Stimulated activated CD8-positive, alpha-beta memory T cell treated with anti-CD3 and anti-CD28 coated beads, Interleukin-4, amount 100 ng/mL, for 48 hours (primary cell): Measurements from ENCODE around the gene PPP1R13L.

Experiments
- DNase-seq: peaks from one replicate; pipeline ENCODE4 v3.0.0-alpha.2; 2020

The PPP1R13L gene

DNA sequence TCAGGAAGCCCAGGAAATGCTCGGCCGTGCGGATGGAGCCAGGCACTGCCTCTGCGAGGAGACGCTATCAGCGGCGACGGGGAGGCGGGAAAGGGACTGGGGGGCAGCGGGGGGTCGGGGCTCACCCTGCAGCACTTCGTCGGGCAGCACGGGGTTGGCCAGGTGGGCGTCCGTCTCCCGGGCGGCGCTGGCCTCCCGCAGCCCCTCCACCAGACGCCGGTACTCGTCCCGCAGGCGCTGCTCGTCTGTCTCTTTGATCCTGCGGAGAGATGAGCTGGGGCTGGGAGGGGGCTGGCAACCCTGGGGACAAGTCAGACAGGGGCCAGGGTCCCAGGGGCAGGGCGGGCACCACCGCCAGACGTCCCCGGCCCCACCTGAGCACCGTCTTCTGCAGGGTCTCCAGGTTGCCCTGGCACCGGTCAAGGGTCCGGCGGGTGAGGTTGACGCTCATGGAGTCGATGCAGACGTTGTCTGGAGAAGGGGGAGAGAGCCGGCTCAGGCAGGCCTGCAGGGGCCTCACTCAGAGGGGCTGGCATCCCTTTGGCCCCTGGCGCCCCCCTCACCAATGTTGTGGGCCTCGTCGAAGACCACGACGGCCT lies 40.9 kb downstream of the PPP1R13L start:
- DNase-seq: no peak

DNA sequence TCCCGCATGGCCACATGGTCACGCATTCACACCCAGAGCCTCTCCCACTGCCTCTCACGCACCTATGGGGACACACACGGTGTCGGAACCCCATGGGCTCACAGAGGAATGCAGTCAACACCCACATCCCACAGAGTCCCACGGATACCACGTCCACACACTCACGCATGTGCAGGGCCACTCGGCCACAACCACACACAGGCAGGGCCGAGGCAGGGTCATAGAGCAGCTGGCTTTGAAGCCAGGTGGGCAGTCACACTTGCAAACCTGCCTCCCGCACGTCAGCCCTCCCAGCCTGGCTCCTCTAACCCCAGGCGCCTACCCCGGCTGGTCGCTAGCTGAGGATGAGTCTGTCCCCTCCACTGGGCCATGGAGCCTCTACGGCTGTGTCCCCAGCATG lies 42.6 kb downstream of the PPP1R13L start:
- no peak for DNase-seq

DNA sequence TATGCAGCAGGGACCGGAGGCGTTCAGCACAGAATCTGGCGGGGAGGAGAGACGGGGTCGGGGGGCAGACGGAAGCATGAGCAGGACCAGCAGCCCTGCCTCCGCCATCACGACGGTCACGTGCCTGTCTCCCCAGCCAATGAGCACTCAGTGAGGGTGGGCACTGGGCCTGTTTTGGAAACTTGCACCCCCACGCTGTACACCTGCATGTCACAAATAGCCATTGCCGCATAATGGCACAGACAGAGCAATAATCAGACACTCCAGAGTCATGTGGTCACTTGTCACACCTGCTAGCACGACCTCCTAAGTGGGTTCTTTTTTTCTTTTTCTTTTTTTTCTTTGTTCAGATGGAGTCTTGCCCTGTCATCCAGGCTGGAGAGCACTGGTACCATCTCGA lies 43.3 kb downstream of the PPP1R13L start:
- no peak for DNase-seq

DNA sequence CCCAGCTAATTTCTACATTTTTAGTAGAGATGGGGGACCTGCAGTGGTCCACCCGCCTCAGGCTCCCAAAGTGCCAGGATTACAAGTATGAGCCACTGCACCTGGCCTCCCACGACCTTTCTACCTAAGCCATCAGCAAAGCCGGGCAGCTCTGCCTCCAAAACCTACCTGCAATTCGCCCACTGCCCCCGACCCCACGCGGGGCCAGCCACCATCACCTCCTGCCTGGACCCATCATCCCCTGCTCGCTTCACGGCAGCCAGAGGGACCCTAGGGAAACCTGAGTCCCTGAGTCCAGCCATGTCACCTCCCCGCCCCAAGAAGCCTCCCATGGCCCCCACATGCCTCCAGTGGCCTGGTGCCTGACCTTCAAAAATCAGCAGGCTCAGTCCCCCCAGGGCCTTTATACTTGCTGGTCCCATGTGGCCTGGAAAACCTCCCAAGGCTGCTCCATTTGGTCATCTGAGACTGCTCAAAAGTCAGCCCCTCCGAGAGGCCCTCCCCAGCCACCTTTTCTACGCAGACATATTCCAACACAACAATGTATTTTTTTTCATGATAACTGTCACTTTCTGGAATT lies 46.6 kb downstream of the PPP1R13L start:
- no peak for DNase-seq

DNA sequence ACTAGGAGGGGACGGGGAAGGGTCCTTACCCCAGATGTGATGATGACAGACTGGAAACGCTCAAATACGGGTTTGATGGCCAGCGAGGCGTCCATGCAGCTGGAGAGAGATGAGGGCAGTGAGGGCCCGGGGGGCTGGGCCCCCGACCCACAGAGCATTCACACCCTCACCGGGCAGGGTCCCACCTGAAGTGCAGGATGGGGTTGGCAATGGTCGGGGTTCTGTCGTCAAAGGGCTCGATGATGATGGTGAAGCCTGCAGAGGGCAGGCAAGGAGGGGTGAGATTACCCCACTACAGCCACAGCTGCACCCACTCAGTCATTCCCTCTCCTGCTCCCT lies 47.5 kb downstream of the PPP1R13L start:
- no peak for DNase-seq

DNA sequence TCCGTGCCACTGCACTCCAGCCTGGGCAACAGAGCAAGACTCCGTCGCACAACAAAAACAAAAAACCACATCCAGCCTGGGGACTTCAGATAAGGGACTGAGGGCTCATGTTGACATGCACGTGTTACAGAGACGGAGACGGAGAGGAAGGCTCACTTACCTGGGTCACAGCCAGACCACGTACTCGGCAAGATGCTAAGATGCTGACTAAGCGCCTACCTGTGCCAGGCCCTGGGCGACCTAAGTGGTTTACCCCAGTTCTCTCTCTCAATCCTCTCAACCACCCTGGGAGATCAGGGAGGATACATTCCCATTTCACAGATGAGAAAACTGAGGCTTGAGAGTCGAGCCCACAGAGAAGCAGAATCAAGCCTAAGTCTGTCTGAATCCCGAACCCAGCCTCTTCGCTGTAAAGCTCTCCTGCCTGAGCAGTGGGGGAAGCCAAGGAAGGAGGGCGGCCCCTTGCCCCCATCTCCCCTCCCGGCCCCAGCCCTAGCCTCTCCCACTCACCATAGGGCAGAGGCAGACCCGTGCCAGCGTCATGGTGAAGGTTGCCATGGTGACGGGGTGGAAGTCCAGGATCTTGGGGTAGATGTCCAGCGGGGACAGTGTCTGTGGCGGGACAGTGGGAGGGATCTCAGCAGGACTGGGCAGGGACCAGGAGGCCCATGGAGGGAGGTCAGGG lies 48.0 kb downstream of the PPP1R13L start:
- no peak for DNase-seq

DNA sequence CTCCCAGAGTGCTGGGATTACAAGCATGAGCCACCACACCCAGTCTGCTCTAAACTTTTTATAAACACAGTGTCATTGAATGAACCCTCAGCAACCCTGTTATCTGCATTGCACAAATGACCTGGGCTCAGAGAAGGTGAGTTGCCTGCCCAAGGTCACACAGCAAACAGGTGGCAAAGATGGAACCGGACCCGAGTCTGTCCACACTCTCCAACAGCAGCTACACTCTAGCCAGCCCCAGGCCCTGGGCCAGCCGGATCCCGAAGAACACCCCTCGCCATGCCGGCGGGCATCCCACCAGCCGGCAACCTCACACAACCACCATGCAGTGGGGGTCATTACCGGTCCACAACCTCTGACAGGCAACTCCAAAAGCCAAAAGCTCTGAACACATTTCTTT lies 49.0 kb downstream of the PPP1R13L start:
- DNase-seq: no peak

DNA sequence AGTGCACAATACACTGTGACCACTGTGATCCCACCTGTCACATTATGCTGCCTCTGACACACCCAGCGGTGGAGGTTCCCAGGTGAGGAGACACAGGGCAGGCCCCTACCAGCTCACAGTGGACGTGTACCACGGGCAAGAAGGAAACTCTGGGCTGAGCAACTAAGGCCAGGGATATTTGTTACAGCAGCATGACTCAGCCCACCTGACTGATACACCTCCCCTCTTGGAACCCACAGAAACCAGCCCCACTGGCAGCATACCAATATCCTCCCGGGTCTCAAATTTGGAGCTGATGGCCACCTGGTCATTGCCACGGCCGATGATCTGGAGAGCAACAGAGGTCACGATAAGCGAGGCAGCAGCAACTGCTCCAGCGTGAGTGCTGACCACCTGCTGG lies 49.5 kb downstream of the PPP1R13L start:
- DNase-seq: no peak

DNA sequence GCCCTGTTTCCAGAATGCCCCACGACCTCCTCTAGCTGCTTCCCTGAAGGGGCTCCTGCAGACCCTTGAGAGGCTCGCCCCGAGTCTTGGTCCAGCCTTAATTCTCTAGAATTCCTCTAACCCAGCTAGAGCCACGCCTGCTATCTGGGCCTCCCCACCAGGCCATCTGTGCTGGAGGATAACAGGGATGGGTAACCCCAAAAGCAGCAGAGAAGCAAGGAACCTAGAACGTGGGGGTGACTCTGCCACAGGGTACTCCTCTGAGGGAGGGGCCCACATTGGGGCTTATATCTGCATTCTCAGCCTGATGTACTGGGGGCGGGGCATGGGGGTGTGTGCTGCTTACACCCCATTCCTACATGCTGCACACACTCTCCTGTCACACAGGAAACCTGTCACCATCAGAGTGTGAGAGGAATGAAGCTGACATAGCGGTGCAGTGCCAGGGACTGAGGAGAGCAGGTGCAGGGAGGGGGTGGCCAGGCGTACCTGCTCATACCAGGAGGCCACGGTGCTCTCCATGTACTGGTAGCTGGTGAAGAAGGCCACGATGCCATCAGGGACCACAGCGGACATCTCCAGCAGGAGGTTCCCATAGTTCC lies 50.5 kb downstream of the PPP1R13L start:
- no peak for DNase-seq

DNA sequence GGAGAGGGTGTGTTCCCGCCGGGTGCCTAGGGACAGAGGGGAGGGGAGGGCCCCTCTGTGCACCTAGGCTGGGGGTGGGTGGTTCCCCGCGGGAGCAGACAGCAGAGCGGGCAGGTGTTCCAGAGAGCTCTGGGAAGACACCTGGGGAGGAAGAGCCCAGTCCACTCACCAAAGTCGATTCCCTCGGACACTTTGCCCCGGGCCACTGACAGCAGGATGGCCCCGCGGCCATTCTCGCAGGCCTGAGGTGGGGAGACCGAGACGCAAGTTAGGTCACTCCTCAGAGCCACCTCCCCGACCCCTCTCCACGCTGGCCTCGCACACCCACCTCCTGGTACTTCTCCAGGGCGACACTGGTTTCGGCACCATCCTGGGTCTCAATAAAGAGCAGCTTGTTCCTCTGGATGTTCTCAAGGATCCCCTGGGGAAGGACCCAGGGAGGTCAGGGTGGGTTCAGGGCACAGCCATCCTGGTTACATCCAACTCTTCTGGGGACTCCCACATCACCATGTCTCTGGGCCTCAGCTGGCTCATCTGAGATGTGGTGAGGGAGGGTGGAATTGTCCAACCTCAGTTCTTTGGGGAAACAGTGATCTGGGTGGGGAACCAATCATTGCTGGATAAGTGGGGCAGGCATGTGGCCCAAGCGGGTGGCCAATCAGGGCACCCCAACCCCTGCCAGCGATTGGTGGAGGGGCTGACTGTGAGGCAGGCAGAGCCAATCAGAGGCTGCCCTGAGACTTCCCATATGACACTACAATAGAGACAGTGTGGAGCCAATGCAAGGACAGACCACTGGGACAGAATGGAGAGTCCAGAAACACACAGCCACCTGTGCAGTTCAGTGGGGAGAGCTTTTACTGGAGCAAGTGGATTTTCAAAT lies 51.7 kb downstream of the PPP1R13L start:
- DNase-seq: no peak

DNA sequence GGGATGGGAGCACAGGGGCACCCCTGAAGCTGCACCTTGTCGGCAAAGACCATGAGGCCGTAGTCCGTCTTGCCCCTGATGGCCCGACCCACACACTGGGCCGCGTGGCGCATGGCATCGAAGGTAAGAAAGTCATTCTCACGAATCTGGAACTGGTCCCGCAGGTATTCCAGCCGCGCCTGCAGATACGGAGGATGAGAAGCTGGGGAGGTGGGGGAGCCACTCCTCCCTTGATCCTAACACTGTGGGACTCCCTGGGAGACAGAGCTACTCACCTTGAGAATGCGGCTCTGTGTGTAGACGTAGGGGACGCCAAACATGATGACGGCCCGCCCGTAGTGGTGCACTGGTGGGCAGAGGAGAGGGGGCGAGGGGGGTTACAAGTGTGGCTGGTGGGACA lies 52.4 kb downstream of the PPP1R13L start:
- no peak for DNase-seq

DNA sequence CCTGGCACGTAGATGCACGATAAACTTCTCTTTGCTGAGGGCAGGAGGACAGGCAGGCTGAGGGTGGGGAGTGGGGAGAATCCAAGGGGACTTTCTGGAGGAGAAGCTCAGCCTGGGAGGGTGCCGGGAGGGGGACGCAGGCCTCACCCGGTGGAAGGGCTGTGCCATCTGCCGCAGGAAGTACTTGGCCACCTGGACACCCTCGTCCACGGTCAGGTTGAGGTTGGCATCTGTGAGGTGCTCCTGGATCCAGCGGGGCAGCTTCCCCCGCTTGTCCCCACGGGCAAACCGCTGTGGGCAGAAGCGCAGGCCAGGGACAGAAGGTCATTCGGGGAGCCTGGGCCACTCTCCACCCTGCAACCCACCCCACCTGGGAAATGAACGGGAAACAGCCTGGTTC lies 52.8 kb downstream of the PPP1R13L start:
- no peak for DNase-seq

DNA sequence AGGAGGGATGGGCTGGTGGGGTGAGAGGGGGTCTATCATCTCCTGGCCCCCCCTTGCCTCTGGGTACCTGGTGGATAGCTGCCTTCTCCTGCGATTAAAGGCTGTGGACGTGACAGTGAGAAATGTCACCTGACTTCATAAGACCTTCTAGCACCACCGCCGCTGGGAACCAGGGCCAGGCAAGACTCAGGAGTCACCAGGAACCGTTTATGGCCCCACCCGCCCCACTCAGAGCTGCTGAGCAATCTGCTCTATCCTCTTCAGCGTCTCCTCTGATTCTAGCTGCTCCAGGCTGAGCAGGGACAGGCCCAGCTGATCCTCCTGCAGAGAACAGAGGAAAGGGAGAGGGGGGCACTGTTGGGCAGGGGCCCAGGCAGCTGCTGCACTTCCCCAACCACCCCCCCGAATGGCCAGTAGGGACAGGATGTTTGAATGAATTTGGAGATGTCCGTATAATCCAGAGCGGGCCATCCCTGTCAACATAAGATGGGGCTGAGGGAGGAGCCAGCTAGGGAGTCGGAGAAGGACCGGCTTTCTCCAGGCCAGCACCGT lies 53.4 kb downstream of the PPP1R13L start:
- DNase-seq: no peak

DNA sequence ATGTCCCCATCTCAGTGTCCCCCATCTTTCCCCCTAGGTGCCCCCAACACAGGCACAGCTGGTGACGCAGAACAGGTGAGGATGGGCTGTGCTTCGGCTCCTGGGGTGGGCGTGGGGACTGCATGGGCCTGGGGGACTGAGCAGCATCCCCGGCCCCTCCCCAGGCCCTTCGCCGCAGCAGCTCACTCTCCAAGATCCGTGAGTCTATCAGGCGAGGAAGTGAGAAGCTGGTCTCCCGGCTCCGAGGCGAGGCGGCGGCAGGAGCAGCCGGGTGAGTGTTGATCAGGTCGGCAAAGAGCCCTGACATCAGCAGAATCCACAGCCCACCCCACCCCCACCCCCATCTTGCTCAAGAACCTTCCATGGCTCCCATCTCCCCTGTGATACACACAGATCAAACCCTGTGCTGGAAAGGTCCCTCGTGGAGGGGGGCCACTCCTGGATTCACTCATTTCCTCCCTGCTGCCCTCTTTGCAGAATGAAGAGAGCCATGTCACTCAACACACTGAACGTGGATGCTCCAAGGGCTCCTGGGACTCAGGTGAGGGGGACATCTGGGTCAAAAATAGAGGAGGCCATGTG lies 54.3 kb downstream of the PPP1R13L start:
- DNase-seq: no peak

DNA sequence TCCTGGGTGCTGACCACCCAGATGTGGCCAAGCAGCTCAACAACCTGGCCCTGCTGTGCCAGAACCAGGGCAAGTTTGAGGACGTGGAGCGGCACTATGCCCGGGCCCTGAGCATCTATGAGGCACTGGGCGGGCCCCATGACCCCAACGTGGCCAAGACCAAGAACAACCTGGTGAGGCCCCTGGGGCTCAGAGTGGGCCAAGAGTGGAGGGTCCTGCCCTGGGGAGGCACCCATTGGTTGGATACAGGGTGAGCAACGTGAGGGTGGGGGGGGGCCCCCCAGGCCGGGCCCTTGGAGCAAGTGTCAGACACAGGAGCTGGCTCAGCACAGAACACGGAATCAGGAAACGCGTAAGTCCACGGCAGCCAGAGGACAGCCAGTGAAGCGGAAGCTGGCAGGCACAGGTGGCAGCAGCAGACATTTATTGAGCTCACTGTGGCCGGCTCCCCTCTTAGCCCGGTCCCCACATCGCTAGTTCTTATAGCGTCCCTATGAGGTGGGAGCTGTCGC lies 55.4 kb downstream of the PPP1R13L start:
- DNase-seq: no peak

DNA sequence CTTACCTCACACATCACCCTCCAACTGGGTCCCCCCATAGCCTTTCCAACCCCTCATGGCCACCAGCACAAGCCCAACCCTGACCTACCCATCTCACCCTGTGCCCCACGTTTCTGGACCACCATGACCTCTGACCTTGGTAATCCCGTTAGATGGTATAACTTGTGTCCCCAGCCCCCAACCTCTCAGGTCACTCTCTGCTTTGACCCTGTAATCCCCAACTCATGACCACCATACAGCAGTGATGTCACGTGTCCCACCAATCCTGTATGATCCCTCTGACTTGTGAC lies 55.8 kb downstream of the PPP1R13L start:
- no peak for DNase-seq

DNA sequence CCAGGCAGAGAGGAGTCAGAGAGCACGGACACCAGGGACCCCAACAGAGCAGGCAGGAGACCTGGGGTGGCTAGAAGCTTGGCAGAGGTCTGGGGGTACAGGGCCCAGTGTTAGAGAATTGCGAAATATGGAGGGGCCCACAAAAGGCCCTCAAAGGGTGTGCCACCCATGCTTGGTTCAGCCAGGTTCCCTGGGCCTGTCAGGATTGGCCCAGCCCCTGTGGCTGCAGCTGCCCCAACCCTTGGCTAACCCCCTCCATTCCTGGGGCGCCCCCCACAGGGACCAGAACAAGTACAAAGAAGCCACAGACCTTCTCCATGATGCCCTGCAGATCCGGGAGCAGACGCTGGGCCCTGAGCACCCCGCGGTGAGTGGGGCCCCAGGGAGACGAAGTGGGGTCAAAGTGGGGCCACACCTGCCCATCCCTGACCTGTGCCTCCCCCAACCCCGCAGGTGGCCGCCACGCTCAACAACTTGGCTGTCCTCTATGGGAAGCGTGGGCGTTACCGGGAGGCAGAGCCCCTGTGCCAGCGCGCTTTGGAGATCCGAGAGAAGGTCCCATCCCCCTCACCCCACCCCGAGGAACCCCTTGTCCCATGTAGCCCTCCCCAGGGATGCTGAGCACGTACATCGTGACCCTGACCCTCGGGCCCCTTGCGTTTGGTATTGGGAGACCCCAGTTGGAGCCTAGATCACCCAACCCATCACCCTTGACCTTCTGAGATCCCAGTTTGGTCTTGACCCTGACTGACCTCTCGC lies 56.3 kb downstream of the PPP1R13L start:
- DNase-seq: no peak

DNA sequence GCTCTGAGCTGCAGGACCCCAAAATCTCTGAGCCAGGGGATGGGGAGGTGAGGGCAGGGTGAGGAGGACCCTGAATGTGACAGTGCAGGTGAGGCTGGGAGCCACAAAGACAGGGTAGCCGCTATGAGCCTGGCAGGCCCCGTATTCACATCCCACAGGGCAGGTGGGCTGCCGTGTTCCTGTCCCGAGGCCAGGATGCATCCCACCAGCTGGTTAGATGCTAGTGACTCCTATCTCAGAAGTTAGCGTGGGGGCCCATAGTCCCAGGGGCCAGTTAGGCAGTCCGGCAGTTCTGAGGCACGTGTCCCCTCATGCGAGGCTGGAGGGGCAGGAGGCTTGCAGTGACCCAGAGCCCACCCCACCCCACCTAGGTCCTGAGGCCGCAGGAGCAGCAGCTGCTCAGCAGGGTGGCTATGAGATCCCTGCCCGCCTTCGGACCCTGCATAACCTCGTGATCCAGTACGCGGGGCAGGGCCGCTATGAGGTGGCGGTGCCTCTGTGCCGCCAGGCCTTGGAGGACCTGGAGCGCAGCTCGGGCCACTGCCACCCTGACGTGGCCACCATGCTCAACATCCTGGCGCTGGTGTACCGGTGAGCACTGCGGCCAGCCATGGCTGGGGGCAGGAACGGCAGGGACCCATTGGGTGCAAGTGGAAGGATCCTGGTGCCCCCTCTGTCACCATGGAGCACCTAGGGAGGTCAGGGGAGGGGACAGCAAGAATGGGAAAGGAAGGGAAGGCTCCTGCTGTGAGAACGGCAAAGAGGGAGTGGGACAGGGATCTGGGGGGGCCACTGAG lies 57.1 kb downstream of the PPP1R13L start:
- no peak for DNase-seq

DNA sequence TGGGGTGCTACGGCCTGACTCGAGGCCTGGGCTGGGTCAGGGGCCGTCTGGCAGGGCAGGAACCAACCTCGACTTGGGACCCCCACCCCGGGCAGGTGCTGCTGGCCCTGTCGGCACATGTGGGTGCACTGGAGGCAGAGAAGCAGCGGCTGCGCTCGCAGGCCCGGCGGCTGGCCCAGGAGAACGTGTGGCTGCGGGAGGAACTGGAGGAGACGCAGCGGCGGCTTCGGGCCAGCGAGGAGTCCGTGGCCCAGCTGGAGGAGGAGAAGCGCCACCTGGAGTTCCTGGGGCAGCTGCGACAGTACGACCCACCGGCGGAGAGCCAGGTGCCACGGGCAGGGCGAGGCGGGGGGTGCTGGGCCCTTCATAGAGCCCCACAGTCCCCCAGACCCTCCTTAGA lies 58.4 kb downstream of the PPP1R13L start:
- no peak for DNase-seq

DNA sequence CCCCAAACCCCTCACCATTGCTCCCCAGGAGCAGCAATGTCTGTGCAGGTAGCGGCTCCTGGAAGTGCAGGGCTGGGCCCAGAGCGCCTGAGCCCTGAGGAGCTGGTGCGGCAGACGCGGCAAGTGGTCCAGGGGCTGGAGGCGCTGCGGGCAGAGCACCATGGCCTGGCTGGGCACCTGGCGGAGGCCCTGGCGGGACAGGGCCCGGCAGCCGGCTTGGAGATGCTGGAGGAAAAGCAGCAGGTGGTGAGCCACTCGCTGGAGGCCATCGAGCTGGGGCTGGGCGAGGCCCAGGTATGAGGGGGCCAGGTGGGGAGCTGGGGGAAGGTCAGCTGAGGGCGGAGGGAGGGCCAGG lies 59.4 kb downstream of the PPP1R13L start:
- no peak for DNase-seq
